IPS-20b (cell line): Measurements from ENCODE around the gene STK33.

Source experiments
- H3K27ac ChIP-seq: one replicate; pipeline ENCODE4 v1.5.1; 2013; ENCODE audit warnings: low read length
- H3K27me3 ChIP-seq: 2 replicates; pipeline ENCODE4 v1.6.1; 2013; ENCODE audit warnings: mild to moderate bottlenecking, low read length, inconsistent platforms; ENCODE audit not compliant: insufficient read depth
- H3K36me3 ChIP-seq: 2 replicates; pipeline ENCODE4 v1.6.1; 2013; ENCODE audit warnings: low read depth, mild to moderate bottlenecking, inconsistent platforms, low read length, moderate library complexity; ENCODE audit not compliant: insufficient read depth
- H3K4me1 ChIP-seq: 2 replicates; pipeline ENCODE4 v1.6.1; 2013; ENCODE audit warnings: mild to moderate bottlenecking, control low read depth, inconsistent platforms, low read length, moderate library complexity; ENCODE audit not compliant: insufficient read depth
- H3K4me3 ChIP-seq: 2 replicates; pipeline ENCODE4 v1.5.1; 2013; ENCODE audit warnings: mild to moderate bottlenecking, low read length, inconsistent platforms
- H3K9ac ChIP-seq: 2 replicates; pipeline ENCODE4 v1.6.1; 2013; ENCODE audit warnings: low read depth, mild to moderate bottlenecking, inconsistent platforms, low read length, moderate library complexity
- H3K9me3 ChIP-seq: 2 replicates; pipeline ENCODE4 v1.6.1; 2013; ENCODE audit warnings: mild to moderate bottlenecking, low read depth, low read length, inconsistent platforms; ENCODE audit not compliant: insufficient read depth

The STK33 gene

GRCh38 chr11:8346157-8346755 is 247.8 kb downstream of the STK33 start:
- H3K27me3 ChIP-seq = no peaks in the 10 kb centered on the region
- H3K9ac ChIP-seq = no peak overlapping the region
- H3K4me1 ChIP-seq = no peaks in the 10 kb centered on the region
- no peak overlapping the region for H3K4me3 ChIP-seq
- no peak overlapping the region for H3K27ac ChIP-seq
- no peaks in the 10 kb centered on the region for H3K36me3 ChIP-seq
- no peaks in the 10 kb centered on the region for H3K9me3 ChIP-seq

DNA sequence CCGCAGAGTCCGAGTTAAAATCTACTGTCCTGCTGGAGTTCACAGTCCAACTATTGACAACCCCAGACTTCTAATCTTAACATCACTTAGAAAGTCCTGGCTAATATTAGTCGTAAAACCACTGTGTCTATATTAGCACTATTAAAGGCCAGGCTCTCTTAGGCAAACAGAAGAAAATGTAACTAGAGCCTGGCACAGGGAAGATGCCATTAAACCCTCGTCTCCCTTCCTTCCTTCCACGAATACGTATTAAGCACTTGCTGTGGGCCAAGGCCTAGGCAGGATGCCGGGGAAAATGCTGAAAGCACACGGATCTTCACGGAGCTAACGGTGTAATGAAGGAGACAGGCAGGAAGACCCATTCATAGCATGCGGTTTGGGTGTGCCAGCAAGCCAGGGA is 248.8 kb downstream of the STK33 start:
- H3K9me3 ChIP-seq = no peaks in the 10 kb centered on the region
- H3K4me1 ChIP-seq = no peaks in the 10 kb centered on the region
- no peaks in the 10 kb centered on the region for H3K27me3 ChIP-seq
- no peak overlapping the region for H3K9ac ChIP-seq
- H3K27ac ChIP-seq = no peak overlapping the region
- H3K4me3 ChIP-seq = no peak overlapping the region
- H3K36me3 ChIP-seq = no peaks in the 10 kb centered on the region

- H3K36me3 ChIP-seq = no peaks in the 10 kb centered on the region
- no peaks in the 10 kb centered on the region for H3K4me1 ChIP-seq
- H3K9ac ChIP-seq = no peak overlapping the region
- H3K4me3 ChIP-seq = no peak overlapping the region
- H3K9me3 ChIP-seq = no peaks in the 10 kb centered on the region
- no peak overlapping the region for H3K27ac ChIP-seq
- no peaks in the 10 kb centered on the region for H3K27me3 ChIP-seq
Observed at GRCh38 chr11:8344346-8344745, 249.7 kb downstream of the STK33 start.

DNA sequence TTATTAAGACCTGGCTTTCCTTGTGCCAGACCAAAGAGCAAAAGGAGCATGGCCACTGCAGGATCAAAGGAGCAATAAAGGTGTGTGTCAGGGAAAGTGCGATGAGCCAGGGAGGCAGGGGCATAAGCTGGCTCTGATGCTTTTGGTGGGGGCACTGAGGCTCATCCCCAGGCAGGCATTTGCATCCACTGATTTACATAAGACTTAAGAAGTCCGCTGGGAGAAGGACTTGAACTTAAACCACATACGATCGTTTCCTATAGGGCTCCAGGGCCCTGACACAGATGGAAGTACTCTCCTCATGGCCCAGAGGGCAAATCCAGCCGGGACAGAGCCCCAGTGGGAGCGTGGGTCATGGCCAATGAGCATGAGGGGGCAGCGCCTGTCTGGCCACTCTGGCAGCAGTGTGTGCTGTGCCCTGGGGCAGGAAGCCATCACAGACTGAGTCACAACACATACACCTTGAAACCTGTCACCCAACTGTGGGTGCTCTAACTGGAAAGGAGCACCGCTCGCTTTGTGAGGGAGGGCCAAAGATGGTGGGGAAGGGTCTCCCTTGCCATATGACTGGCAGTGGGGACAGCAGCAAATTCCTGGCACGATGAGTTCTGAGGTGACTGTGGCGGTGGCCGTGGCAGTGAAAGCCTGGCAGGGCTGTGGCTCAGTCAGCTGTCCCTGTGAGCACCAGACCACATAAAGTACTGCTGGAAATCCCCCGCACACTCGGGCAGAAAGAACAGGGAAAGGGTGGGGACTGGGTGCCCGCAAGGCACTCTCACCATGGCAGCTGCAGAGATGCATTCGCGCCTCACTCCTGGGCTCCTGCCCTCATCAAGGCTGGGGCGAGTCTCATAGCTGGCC is 251.0 kb downstream of the STK33 start:
- Histone ChIP-seq H3K4me3 (no peak overlapping the region), H3K27ac (no peak overlapping the region), H3K36me3 (no peaks in the 10 kb centered on the region)

DNA sequence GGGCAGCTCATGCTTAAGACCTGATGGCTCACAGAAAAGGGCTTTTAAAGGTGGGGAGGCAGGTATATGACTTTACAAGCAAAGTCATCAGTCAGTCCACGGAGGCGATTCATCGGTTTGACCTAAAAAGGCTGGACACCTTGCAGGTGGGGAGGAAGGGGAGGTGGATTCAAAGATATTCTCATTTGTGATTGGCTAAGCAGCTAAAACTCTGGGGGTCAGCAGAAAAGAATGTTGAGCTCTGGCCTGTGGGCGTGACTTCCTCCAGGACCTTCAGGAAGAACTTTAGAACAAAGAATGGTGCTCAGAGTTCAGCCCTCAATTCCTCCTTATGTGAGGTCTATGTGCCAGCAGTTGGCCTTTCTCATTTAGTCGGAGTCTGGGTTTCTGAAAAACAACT is 252.0 kb downstream of the STK33 start:
- Histone ChIP-seq H3K36me3 (no peaks in the 10 kb centered on the region), H3K27me3 (no peaks in the 10 kb centered on the region), H3K27ac (no peak overlapping the region), H3K4me1 (no peaks in the 10 kb centered on the region), H3K4me3 (no peak overlapping the region), H3K9ac (no peak overlapping the region), H3K9me3 (no peaks in the 10 kb centered on the region)

More for the DNA sequence above, 251.0 kb downstream of the STK33 start:
- H3K27me3 ChIP-seq = no peaks in the 10 kb centered on the region
- no peak overlapping the region for H3K9ac ChIP-seq
- H3K4me1 ChIP-seq = no peaks in the 10 kb centered on the region
- H3K9me3 ChIP-seq = no peaks in the 10 kb centered on the region
